ENCODE results near the gene CRACDL.
"Not testable (repeated sequence)": the region's sequence is repeated elsewhere in the genome, so short reads cannot be mapped to it uniquely, and the experiment has no call there.

The CRACDL gene

DNA sequence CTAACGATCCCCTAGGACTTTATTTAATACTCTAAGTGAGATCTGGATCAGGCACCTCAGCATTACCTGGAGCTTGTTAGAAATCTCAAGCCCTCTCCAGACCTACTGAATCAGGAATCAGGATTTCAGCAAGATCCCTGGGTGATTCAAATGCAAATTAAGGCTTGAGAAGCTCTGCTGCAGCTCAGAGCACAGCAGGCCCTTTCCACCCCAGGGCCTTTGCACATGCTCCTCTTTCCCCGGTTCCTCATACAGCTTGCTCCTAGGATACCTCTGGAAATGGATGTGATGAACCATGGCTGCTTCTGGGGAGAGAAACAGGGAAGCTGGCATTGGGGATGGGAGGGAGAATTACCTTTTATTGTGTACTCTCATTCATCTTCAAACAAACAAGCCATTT is 164.8 kb downstream of the CRACDL start:
- peak; percentile 22 for DNase-seq

DNA sequence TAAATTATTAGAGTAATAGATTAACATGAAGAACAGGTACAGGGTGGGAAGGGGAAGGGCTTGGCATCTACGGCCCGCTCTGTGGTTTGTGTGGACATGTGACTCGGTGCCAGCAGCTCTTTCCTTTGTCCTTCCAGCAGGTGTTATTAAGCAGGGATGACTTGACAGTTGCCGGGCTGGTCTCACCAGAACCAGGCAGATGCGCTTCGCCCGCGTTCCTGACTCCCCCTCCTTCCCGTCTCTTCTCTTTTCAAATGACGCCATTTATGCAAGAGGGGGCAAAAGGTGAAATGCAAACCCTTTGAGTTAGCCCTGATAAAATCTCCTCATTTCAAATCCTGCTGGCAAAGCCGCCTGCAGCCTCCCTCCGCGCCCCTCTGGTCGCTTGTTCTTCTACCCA is 166.2 kb downstream of the CRACDL start:
- peak; percentile 51 for DNase-seq

- DNase-seq = no peak
Observed at GRCh38 chr2:98769114-98769476, 166.9 kb downstream of the CRACDL start.

DNA sequence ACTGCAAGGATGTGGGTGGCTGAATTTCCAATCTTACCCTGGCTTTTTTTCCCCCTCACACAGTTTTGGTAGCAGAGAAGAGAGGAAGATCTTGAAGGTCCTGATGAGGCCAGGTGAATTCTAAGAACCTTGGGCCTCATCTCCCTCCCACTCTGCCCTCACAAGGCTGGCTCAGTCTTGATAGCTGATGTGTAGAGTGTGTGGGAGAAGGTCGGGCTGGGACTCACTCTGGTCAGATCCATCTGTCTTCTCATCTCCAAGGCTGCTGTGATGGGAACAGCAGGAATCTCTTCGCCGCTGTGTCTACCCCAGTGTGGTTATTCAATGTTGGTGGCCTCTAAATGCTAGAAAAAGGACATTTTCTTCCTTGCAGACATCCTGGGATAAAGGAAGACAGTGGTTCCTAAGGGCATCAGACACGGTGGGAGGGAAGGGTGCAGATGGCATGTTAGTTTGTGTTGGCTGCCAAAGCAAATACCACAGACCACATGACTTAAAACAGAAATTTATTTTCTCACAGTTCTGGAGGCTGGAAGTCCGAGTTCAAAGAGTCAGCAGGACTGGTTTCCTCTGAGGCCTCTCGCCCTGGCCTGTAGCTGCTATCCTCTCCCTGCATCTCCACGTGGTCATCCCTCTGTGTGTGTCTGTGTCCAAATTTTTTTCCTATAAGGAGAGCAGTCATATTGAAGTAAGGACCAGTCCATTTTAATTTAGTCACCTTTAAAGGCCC is 167.5 kb downstream of the CRACDL start:
- DNase-seq = peak; percentile 39

GRCh38 chr2:98764499-98764898 is 171.5 kb downstream of the CRACDL start:
- no peak for DNase-seq

DNA sequence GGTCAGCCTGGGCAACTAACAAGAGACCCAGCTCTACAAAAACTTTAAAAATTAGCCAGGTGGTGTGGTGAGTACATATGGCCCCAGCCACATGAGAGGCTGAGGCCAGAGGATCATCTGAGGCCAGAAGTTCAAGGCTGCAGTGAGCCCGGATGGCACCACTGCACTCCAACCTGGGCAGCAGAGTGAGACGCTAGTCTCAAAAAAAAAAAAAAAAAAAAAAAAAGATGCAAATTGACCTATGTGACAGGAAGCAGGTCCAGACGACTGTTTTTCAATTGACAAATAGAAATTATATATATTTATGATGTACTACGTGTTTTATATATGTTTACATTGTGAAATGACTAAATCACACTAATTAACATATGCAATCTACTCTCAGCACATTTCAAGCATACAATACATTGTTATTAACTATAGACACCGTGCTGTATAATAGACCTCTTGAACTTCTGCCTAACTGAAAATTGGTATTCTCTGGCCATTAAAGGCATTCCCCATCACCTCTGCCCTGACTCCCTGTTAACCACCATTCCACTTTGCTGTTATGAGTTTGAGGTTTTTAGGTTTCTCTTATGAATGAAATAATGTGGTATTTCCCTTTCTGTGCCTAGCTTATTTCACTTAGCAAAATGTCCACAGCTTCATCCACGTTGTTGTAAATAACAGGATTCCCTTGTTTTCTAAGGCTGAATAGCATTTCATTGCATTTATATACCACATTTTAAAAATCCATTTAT is 172.6 kb downstream of the CRACDL start:
- no peak for DNase-seq

DNA sequence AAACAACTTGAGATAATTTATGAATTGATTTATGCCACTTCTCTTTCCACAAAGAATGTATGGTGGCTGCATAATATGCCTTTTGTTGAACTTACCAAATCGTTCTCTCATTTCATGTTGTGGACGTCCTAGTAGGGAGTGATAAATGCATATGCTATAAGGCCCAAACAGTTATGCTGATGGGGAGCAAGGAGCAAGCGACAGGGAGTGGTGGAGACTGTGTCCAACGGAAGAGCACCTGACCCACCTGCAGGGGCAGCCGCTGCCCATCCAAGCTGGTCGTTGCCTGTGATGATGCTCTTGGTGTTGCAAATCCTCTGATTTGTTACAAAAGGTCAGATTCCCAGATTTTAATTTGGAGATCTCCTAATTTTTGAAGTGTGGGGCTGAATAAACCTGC is 174.1 kb downstream of the CRACDL start:
- DNase-seq = no peak

DNA sequence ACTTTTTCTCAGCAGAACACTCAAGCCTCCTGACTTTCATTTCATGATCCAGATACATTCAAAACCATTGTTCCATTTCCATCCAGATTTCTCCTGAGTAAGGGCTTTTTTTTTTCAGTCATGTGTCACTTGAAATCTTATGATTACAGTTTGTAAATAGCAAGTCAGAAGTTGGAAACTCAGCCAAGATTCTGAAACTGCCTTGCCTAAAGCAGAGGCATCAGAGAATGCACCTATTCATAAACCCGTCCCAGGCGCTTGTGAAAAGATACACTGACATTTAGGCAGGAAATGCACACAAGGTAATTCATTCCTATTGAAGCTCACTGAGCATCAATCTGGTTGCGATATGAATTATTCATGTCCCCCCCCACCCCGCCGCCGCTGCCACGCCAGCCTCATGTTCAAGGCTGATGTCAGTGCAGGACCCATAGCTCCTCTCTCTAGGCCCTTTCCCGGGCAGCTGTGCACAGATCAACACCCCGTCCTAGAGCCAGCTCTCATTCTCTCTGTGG is 174.7 kb downstream of the CRACDL start:
- DNase-seq = peak; percentile 85

DNA sequence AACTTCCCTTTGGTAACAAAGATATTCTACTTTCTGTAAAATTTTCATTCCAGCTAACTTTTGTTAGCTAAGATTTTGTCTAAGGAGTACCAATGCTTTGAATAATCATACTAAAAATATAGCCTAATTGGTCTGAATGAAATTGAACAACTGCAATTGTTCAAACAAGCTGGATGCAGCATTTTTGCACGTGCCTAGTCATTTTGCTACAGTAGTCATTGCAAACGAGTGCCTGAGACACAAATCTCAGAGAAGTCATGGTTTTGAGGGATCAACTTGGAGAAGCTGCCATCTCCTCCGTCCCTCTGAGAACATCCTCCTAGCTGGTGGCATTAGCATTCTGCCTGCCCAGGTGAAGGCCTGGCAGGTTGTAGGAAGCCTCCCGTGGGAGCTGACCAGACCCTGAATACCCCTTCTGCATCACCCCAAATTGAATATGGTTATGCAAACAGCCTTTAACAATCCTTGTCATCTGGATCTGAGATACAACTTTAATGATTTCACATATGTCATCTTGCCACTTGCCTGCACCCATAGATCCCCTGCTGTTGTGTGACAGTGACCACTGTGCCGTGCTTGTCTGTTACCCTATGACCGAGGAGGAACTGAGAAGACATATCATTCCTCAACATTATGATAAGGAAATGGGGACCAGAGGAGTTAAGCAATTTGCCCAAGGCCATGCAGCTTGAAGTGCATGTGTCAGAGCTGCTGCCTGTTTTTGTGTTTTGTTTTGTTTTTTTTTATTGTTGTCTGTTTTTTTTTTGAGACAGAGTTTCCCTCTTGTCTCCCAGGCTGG is 176.0 kb downstream of the CRACDL start:
- DNase-seq = no peak

DNA sequence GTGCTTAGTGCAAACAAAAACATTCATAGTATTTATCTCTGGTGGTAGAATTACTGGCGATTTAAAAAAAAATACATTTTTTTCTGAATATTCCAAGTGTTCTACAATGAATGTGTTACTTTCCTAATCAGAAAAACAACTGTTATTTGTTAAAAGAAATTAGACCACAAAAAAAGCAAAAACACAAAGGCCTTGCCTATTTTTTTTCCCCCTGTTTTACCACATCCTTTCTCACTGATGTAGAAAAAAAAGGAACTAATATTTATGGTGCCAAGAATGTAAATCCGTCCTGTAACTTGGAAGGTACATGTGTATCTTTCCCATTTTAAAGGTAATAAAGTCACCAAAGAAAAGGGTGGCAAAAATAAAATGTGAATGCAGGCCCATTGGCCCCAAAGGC is 176.7 kb downstream of the CRACDL start:
- no peak for DNase-seq

GRCh38 chr2:98757904-98758421 is 178.1 kb downstream of the CRACDL start:
- peak; percentile 77 for DNase-seq

- DNase-seq = no peak
Observed at GRCh38 chr2:98753801-98754200, 182.2 kb downstream of the CRACDL start.

GRCh38 chr2:98752711-98753110 is 183.3 kb downstream of the CRACDL start:
- not testable (repeated sequence) for DNase-seq

- no peak for DNase-seq
Observed at GRCh38 chr2:98751748-98752147, 184.3 kb downstream of the CRACDL start.

GRCh38 chr2:98750593-98751282 is 185.3 kb downstream of the CRACDL start:
- no peak for DNase-seq

GRCh38 chr2:98749066-98749450 is 187.0 kb downstream of the CRACDL start:
- peak; percentile 23 for DNase-seq

DNA sequence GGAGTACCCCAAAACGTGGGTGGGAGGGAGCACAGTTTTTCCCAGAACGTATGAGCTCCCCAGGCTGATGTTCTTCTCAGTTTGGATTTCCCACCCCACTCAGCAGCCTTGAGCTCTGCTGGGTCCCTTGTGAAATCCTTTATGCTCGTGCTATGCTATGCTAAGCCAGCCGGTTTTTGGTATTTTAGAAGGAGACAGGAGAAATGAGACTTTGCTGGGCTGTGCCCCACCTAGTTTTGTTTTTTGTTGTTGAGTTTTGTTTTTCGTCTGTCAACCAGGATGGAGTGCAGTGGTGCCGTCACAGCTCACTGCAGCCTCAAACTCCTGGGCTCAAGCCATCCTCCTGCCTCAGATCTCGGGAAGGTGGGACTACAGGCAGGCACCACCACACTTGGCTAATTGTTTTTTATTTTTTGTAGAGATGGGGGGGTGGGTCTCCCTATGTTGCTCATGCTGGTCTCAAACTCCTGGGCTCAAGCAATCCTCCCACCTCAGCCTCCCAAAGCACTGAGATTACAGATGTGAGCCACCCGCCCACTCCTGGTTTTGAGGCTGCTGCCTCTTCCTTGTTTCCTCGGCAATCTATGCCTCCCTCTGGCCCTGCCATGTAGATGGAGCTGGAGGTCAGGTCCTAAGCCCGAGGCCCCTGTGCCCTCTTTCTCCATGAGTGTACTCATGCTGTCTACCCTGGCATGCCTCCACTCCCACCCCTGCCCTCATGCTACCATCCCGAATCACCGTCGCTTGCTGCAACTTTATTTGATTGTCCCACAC is 187.5 kb downstream of the CRACDL start:
- no peak for DNase-seq

DNA sequence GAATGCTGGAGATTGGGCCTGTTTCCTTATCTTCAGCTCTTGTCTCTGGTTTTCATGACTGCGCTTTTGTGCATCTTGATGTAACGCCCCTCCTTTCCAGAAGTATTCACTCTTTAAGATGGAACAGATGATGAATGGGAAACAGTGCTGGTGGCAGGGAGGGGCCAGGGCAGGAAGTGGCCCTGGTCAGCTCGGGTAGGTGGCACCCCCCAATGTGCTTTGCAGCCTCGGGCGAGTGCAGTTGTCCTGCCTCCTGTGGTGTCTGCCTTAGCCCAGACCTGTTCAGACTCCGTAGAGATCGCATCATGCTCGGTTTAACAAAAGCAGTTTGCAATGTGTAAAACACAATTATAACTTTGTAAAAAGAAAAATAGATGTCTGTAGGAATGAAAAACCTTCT is 188.1 kb downstream of the CRACDL start:
- no peak for DNase-seq

DNA sequence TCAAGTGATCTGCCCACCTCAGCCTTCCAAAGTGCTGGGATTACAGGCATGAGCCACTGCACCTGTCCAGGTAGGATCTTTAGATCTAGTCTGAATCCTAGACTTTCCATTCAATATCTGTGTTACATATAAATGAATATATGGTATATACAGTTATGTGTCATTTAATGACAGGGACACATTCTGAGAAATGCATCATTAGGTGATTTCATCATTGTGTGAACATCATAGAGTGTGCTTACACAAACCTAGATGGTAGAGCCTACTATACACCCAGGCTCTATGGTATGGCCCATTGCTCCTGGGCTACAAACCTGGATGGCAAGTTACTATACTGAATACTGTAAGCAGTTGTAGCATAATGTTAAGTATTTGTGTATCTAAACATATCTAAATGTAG is 189.6 kb downstream of the CRACDL start:
- DNase-seq = no peak

DNA sequence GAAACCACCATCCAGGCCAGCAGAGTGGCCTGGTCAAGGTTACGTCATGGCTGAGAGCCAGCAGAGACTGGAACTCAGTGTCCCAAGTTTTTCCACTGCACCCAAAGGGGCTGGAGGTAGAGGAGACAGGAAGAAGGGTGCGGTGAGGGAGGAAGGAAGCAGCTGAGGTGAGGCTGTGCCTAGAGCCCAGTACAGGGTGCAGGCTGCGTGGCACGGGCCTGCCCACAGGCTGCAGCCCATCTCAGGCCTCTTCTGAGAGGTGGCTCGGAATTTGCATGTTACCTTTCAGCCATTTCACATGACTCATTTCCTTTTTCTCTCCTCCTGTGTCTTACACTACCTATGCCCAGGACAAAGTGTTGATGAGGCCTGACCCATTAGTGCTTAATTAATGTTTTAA is 191.4 kb downstream of the CRACDL start:
- peak; percentile 18 for DNase-seq

Data from CD4-positive, alpha-beta T cell treated with Interleukin-6 for 4 hours (primary cell).